Mesendoderm (in vitro differentiated cells): ENCODE measurements around the gene MFSD6.

ENCODE experiments used
- DNase-seq: peaks from one replicate; pipeline ENCODE4 v3.0.0; 2013
- H2AK5ac ChIP-seq: 2 replicates; pipeline ENCODE4 v1.6.1; 2013; ENCODE audit warnings: low read length, inconsistent platforms
- H2BK120ac ChIP-seq: 2 replicates; pipeline ENCODE4 v1.6.1; 2013; ENCODE audit warnings: low read depth, mild to moderate bottlenecking, low read length, moderate library complexity, mixed read lengths
- H2BK15ac ChIP-seq: replicated peaks from 2 replicates; pipeline ENCODE4 v1.6.1; 2013; ENCODE audit warnings: low read depth, mild to moderate bottlenecking, moderate library complexity
- H2BK5ac ChIP-seq: 2 replicates; pipeline ENCODE4 v1.6.1; 2013; ENCODE audit warnings: low read length, inconsistent platforms
- H3K18ac ChIP-seq: 2 replicates; pipeline ENCODE4 v1.6.1; 2013; ENCODE audit warnings: mild to moderate bottlenecking, low read length, mixed read lengths
- H3K23ac ChIP-seq: one replicate; pipeline ENCODE4 v1.6.1; 2013; ENCODE audit warnings: low read length
- H3K27ac ChIP-seq: 2 replicates; pipeline ENCODE4 v1.5.1; 2013; ENCODE audit warnings: low read depth, mild to moderate bottlenecking, inconsistent platforms, low read length, moderate library complexity
- H3K27me3 ChIP-seq: 2 replicates; pipeline ENCODE4 v1.6.1; 2013; ENCODE audit warnings: low read length, control low read depth, mild to moderate bottlenecking, inconsistent platforms; ENCODE audit not compliant: insufficient read depth, poor library complexity
- H3K36me3 ChIP-seq: 2 replicates; pipeline ENCODE4 v1.6.1; 2013; ENCODE audit warnings: low read length, inconsistent platforms; ENCODE audit not compliant: control insufficient read depth, insufficient read depth
- H3K4ac ChIP-seq: one replicate; pipeline ENCODE4 v1.6.1; 2013; ENCODE audit warnings: low read depth, mild to moderate bottlenecking, low read length, moderate library complexity
- H3K4me1 ChIP-seq: 2 replicates; pipeline ENCODE4 v1.6.1; 2013; ENCODE audit warnings: low read depth, low read length, inconsistent platforms; ENCODE audit not compliant: control insufficient read depth
- H3K4me2 ChIP-seq: 2 replicates; pipeline ENCODE4 v1.6.1; 2013; ENCODE audit warnings: low read length
- H3K4me3 ChIP-seq: 2 replicates; pipeline ENCODE4 v1.5.1; 2013; ENCODE audit warnings: mild to moderate bottlenecking, low read length
- H3K56ac ChIP-seq: one replicate; pipeline ENCODE4 v1.6.1; 2013; ENCODE audit warnings: low read length
- H3K79me1 ChIP-seq: 2 replicates; pipeline ENCODE4 v1.6.1; 2013; ENCODE audit warnings: low read length, inconsistent platforms
- H3K79me2 ChIP-seq: 2 replicates; pipeline ENCODE4 v1.6.1; 2013; ENCODE audit warnings: mild to moderate bottlenecking, low read length; ENCODE audit not compliant: control insufficient read depth, insufficient read depth
- H3K9ac ChIP-seq: 2 replicates; pipeline ENCODE4 v1.6.1; 2013; ENCODE audit warnings: low read length, inconsistent platforms
- H4K5ac ChIP-seq: one replicate; pipeline ENCODE4 v1.6.1; 2013; ENCODE audit warnings: low read length
- H4K8ac ChIP-seq: one replicate; pipeline ENCODE4 v1.6.1; 2013; ENCODE audit warnings: low read depth, mild to moderate bottlenecking, control low read depth, low read length, moderate library complexity
- WGBS: extraction: QIAGEN DNeasy Blood & Tissue Kit; methylation state at CpG from one replicate; pipeline ENCODE4 v1.1.7; 2013; ENCODE audit warnings: low lambda C conversion rate, missing lambda C conversion rate; ENCODE audit not compliant: insufficient coverage; ENCODE audit errors: extremely low coverage; 5-methylcytosine and 5-hydroxymethylcytosine counted together

The MFSD6 gene

DNA sequence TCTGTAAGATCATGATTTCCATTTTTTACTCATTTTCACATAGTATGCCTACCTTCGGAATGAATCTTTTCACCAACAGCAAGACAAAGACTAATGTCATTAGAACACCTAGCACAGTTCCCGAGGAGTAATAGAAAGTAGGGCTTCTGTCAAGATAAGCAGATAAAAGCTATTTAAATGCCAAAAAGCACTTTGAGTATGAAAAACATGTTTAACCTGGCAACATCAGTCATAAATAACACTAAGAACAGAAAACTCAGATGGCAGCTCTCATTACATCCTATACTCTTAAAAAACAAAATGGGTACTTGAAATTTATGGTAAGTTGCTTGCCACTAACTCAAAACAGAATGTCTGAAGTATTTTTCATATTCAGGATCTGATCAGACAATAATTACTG lies 109.3 kb downstream of the MFSD6 start:
- no peak overlapping the region for H4K5ac ChIP-seq
- H3K36me3 ChIP-seq, result no peaks in the 10 kb centered on the region
- no peak overlapping the region for H3K18ac ChIP-seq

DNA sequence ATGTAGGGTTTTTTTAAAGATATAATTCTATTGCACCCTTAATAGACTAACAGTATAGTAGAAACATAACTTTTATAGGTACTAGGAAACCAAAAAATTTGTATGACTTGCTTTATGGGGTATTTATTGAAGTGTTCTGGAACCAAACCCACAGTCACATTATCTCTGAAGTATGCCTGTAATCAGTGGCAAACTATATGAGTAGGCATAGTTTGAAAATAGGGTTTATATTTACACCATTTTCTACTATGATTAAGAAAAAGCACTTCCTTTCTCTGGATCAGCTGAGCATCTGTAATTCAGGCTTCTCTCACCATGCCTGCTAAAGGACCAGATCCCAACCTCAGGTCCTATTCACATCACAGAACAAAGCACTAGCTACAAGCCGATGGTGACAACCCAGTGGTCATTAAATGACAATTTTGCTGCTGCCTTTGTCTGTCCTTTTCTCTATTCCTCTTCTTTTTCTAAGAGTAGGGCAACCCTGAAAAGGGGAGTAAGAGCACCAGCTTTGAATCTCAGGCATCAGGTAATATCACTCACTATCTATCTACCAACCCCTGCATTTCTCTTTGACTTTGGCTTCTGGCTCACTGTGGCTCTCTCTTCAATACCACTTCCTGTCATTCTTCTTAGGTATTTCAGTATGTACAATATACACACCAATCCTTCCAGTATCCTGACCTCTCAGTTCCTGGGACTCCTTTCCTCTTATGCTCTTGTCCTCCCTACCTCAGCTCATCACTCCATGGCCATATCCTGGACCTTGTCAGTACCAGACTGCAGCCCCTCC lies 112.0 kb downstream of the MFSD6 start:
- Histone ChIP-seq H3K18ac (no peak overlapping the region), H3K23ac (no peak overlapping the region), H3K56ac (no peak overlapping the region), H3K4me2 (no peak overlapping the region), H2BK5ac (no peak overlapping the region), H3K4me3 (no peak overlapping the region), H2AK5ac (no peak overlapping the region), H2BK15ac (no peak overlapping the region), H3K4me1 (no peaks in the 10 kb centered on the region), H3K79me1 (no peaks in the 10 kb centered on the region), H3K79me2 (no peaks in the 10 kb centered on the region), H2BK120ac (no peak overlapping the region), H4K5ac (no peak overlapping the region), H3K4ac (no peak overlapping the region), H3K36me3 (no peaks in the 10 kb centered on the region), H3K27ac (no peak overlapping the region), H4K8ac (no peak overlapping the region), H3K9ac (no peak overlapping the region), H3K27me3 (no peaks in the 10 kb centered on the region)
- DNase-seq, result no peak
- WGBS, result no CpG with 5 or more reads among the region's 1 CpG

More for the DNA sequence above, 109.3 kb downstream of the MFSD6 start:
- H4K8ac ChIP-seq, result no peak overlapping the region
- H2BK5ac ChIP-seq, result no peak overlapping the region
- no peaks in the 10 kb centered on the region for H3K79me2 ChIP-seq
- H3K27me3 ChIP-seq, result no peaks in the 10 kb centered on the region
- DNase-seq, result no peak
- H3K23ac ChIP-seq, result no peak overlapping the region
- H3K56ac ChIP-seq, result no peak overlapping the region
- H2AK5ac ChIP-seq, result no peak overlapping the region
- H3K4me3 ChIP-seq, result no peak overlapping the region
- no CpG with 5 or more reads among the region's 2 CpGs for WGBS
- no peak overlapping the region for H2BK15ac ChIP-seq
- H3K4ac ChIP-seq, result no peak overlapping the region
- no peak overlapping the region for H3K4me2 ChIP-seq
- H3K4me1 ChIP-seq, result no peaks in the 10 kb centered on the region
- H2BK120ac ChIP-seq, result no peak overlapping the region
- no peak overlapping the region for H3K9ac ChIP-seq
- no peak overlapping the region for H3K27ac ChIP-seq
- H3K79me1 ChIP-seq, result no peaks in the 10 kb centered on the region

DNA sequence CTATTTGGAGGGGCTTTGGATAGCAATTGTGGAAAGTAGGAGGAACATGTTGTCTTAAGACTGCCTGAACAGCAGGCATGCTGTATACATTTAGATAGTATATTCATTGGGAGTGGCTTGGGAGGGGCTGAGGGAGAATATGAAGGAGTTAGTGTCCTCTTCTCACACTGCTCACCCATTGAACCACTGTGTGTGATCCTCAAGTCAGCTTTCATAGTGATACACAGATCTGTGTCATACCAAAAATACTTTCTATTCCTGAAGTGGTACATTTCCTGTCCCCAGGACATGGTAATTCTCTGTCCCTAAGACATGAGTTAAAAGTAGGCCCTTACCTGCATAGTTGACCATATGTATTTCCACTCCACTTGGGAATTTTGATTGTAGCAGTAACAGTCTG lies 116.8 kb downstream of the MFSD6 start:
- Histone ChIP-seq H3K27me3 (no peaks in the 10 kb centered on the region), H2BK5ac (no peak overlapping the region), H2AK5ac (no peak overlapping the region), H3K23ac (no peak overlapping the region), H2BK120ac (no peak overlapping the region), H3K4me3 (no peak overlapping the region), H3K36me3 (no peaks in the 10 kb centered on the region), H3K4ac (no peak overlapping the region), H3K18ac (no peak overlapping the region), H4K8ac (no peak overlapping the region), H3K79me2 (no peaks in the 10 kb centered on the region), H4K5ac (no peak overlapping the region), H2BK15ac (no peak overlapping the region), H3K4me2 (no peak overlapping the region), H3K79me1 (no peaks in the 10 kb centered on the region), H3K56ac (no peak overlapping the region), H3K9ac (no peak overlapping the region), H3K4me1 (peaks cover 3% of the 10 kb centered on the region), H3K27ac (no peak overlapping the region)
- DNase-seq, result no peak

DNA sequence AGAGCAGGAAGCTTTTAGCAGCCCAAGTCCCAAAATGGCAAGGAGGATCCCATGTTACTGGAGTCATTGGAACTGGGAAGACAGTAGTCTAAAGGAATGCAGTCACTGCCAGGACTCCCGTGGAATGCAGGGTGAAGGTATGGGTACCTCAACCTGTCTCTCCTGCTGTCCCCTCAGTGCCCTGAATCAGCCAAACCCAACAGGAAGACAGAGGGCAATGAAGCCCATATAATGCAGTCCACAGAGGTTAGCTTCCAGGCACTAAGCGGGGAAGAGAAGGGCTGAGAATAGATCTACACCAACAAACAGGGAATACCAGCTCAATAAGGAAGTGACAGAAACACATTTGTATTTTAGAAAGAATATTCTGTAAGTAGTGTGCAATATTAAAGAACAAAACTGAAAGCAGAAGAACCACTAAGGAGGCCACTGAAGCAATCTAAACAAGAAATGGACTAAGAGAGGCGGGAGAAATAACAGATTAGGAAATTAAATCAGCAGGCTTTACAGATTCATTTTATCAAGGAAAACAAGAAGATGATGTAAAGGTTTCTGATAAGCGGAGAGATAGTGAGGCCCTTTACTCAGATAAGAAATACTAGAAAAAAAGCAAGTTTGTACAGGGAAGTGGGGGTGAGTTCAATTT lies 118.1 kb downstream of the MFSD6 start:
- Histone ChIP-seq H3K18ac (no peak overlapping the region), H3K4me3 (no peak overlapping the region), H4K8ac (no peak overlapping the region), H3K4ac (no peak overlapping the region), H3K4me1 (peaks cover 3% of the 10 kb centered on the region), H2AK5ac (no peak overlapping the region), H2BK120ac (no peak overlapping the region), H3K36me3 (no peaks in the 10 kb centered on the region), H3K27me3 (no peaks in the 10 kb centered on the region), H3K79me1 (no peaks in the 10 kb centered on the region), H3K4me2 (no peak overlapping the region), H4K5ac (no peak overlapping the region), H3K56ac (no peak overlapping the region), H2BK15ac (no peak overlapping the region), H2BK5ac (no peak overlapping the region), H3K23ac (no peak overlapping the region), H3K9ac (no peak overlapping the region), H3K27ac (no peak overlapping the region), H3K79me2 (no peaks in the 10 kb centered on the region)
- no peak for DNase-seq
- no CpG with 5 or more reads among the region's 4 CpGs for WGBS

DNA sequence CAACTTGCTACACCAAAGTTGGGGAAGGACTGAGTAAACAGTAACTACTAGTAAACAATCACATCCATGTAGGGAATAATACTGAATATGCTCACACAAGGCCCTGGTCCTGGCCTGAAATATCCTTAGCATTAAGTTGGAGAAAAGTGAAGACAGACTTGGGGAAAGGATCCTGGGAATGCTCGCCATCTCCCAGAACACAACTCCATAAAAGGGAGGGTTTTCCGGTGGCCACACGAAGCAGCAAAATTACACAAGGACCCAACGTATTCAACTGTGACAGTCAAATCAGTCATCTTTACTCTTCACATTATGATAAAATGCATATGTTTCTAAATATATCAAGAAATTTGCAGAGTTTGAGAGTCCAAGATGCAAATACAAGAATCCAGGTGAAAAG lies 119.1 kb downstream of the MFSD6 start:
- WGBS, result no CpG with 5 or more reads among the region's 4 CpGs
- Histone ChIP-seq H4K8ac (no peak overlapping the region), H3K18ac (no peak overlapping the region), H2BK120ac (no peak overlapping the region), H3K27me3 (no peaks in the 10 kb centered on the region), H3K4me2 (no peak overlapping the region), H4K5ac (no peak overlapping the region), H3K23ac (no peak overlapping the region), H3K4me3 (no peak overlapping the region), H2AK5ac (no peak overlapping the region), H3K36me3 (no peaks in the 10 kb centered on the region), H2BK5ac (no peak overlapping the region), H3K79me1 (no peaks in the 10 kb centered on the region), H3K79me2 (no peaks in the 10 kb centered on the region), H3K27ac (no peak overlapping the region), H3K4me1 (peaks cover 3% of the 10 kb centered on the region), H2BK15ac (no peak overlapping the region), H3K4ac (no peak overlapping the region), H3K9ac (no peak overlapping the region), H3K56ac (no peak overlapping the region)
- DNase-seq, result no peak

DNA sequence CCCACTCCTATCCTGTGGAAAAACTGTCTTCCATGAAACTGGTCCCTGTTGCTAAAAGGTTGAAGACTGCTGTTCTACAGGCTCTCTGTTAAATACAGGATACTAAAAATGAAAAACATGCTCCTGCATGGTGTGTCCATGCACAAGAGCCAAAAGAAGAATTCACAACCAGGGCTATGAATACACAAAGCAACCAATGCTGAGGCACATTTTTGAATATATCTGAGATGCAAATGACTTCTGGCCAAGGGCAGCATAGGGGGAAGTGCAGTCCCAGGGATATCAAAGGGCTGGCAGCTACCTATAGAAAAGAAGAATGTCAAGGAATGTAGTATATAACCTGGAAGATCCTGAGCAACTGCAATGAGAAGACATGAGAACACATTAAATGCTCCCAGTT lies 119.8 kb downstream of the MFSD6 start:
- peaks cover 3% of the 10 kb centered on the region for H3K4me1 ChIP-seq
- H3K4ac ChIP-seq, result no peak overlapping the region
- no peak overlapping the region for H3K23ac ChIP-seq
- H4K8ac ChIP-seq, result no peak overlapping the region
- no peak overlapping the region for H3K4me3 ChIP-seq
- H2BK5ac ChIP-seq, result no peak overlapping the region
- no peak overlapping the region for H2AK5ac ChIP-seq
- no peaks in the 10 kb centered on the region for H3K36me3 ChIP-seq
- no peak overlapping the region for H2BK120ac ChIP-seq
- no peak overlapping the region for H3K18ac ChIP-seq
- no peaks in the 10 kb centered on the region for H3K27me3 ChIP-seq
- H2BK15ac ChIP-seq, result no peak overlapping the region
- H3K79me1 ChIP-seq, result no peaks in the 10 kb centered on the region
- no peak overlapping the region for H3K56ac ChIP-seq
- H3K27ac ChIP-seq, result no peak overlapping the region
- no peak for DNase-seq
- no peak overlapping the region for H3K9ac ChIP-seq
- no peak overlapping the region for H3K4me2 ChIP-seq
- no peaks in the 10 kb centered on the region for H3K79me2 ChIP-seq
- H4K5ac ChIP-seq, result no peak overlapping the region
